ENCODE measurements around the gene NXN.

DNA sequence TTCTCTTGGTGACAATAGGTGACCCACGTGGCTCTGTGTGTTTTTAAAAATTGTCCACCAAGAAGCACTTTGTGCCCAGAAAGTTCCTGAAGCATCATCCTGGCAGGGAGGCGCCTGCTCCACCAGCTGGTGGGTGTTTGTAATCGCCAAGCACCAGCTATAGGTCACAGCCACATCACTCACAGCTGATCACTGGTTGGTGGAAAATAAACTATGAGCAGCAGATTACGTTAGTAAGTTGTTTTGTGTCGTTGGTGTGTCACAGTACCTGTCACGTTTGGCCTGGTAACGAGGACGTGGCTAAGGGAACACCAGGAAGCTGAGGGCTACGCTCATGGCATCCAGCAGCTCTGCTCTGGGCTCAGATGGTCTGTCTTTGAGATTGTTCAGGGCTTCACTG, 187.3 kb downstream of the NXN start:
- TF ChIP-seq CTCF (IDR thresholded peaks at IDR 0.05) = no peak
- no peak for TF ChIP-seq POLR2A (IDR thresholded peaks at IDR 0.05)
